Measurements from ENCODE around the gene DTWD2. TPM values are rescaled to one million over a fixed set of nuclear protein-coding genes. Genes with fewer than 3 reads are reported as not detected.

Gene DTWD2
- total RNA-seq, 2 experiments from 2014 or later: 5.4 to 6.7 TPM

DNA sequence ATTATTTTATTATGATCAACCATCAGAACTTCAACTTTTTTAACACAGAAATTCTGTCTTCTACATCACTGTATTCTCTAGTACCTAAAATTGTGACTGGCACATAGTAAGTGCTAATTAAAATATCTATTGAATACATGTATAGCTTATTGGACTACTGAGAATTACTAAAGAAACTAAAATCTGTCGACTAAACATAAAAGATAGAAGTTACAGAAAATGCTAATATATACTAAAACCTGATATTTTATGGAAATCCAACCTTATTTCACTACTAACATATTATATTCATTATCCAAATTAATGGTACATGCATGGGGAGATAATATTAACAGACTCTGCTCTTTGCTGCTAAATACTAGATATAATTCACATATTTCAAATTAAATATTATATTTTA is 153.6 kb downstream of the DTWD2 start:
- H3K9me3 Mint-ChIP-seq: no peaks in the 10 kb centered on the region
- no peaks in the 10 kb centered on the region for H3K27me3 Mint-ChIP-seq
- ChIA-PET POLR2A (no interaction called here), CTCF (no interaction called here)
- no peaks in the 10 kb centered on the region for H3K36me3 Mint-ChIP-seq (ENCODE audit: low read depth)
- no peak overlapping the region for H3K27ac Mint-ChIP-seq
- intact Hi-C loops (cut with micrococcal nuclease): no loop called here
- TF ChIP-seq, protein P1, sequence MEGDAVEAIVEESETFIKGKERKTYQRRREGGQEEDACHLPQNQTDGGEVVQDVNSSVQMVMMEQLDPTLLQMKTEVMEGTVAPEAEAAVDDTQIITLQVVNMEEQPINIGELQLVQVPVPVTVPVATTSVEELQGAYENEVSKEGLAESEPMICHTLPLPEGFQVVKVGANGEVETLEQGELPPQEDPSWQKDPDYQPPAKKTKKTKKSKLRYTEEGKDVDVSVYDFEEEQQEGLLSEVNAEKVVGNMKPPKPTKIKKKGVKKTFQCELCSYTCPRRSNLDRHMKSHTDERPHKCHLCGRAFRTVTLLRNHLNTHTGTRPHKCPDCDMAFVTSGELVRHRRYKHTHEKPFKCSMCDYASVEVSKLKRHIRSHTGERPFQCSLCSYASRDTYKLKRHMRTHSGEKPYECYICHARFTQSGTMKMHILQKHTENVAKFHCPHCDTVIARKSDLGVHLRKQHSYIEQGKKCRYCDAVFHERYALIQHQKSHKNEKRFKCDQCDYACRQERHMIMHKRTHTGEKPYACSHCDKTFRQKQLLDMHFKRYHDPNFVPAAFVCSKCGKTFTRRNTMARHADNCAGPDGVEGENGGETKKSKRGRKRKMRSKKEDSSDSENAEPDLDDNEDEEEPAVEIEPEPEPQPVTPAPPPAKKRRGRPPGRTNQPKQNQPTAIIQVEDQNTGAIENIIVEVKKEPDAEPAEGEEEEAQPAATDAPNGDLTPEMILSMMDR (IDR thresholded peaks at IDR 0.05): no peak
- no peak for ATAC-seq
- H3K4me3 Mint-ChIP-seq: no peak overlapping the region
- H3K4me1 Mint-ChIP-seq (ENCODE audit: low read depth): no peaks in the 10 kb centered on the region
- no peak for DNase-seq

DNA sequence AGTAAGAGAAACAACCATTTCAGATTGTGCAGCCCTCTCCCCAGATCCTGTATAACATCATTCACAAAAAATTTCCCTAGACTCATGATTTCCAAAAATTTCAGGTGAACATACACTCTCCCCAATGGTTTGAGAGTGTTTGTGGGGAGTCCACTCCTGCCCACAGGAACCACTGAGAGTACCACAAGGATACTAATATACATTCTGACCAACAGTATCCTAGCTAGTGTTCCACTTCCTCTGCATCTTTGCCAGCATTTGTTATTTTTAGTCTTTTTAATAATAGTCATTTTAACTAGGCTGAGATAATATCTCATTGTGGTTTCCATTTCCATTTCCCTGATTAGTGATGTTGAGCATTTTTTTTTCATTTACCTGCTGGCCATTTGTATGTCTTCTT is 155.4 kb downstream of the DTWD2 start:
- Mint-ChIP-seq H3K9me3 (no peaks in the 10 kb centered on the region), H3K36me3 (ENCODE audit: low read depth) (no peaks in the 10 kb centered on the region), H3K27ac (no peak overlapping the region), H3K27me3 (no peaks in the 10 kb centered on the region), H3K4me1 (ENCODE audit: low read depth) (no peaks in the 10 kb centered on the region), H3K4me3 (no peak overlapping the region)
- POLR2A ChIA-PET: no interaction called here
- intact Hi-C loops (cut with micrococcal nuclease): no loop called here
- TF ChIP-seq, protein P1 (IDR thresholded peaks at IDR 0.05): no peak
- no peak for DNase-seq
- CTCF ChIA-PET: no interaction called here
- no peak for ATAC-seq

- TF ChIP-seq, protein P1 (IDR thresholded peaks at IDR 0.05): no peak
- intact Hi-C loops (cut with micrococcal nuclease): no loop called here
- no peaks in the 10 kb centered on the region for H3K4me1 Mint-ChIP-seq (ENCODE audit: low read depth)
- H3K36me3 Mint-ChIP-seq (ENCODE audit: low read depth): no peaks in the 10 kb centered on the region
- ATAC-seq (no peak), DNase-seq (no peak)
- ChIA-PET POLR2A (no interaction called here), CTCF (no interaction called here)
- no peak overlapping the region for H3K27ac Mint-ChIP-seq
- H3K27me3 Mint-ChIP-seq: no peaks in the 10 kb centered on the region
- H3K9me3 Mint-ChIP-seq: no peaks in the 10 kb centered on the region
- no peak overlapping the region for H3K4me3 Mint-ChIP-seq
Observed at GRCh38 chr5:118825226-118825625, 163.1 kb downstream of the DTWD2 start.

- POLR2A ChIA-PET: no interaction called here
- peaks cover 2% of the 10 kb centered on the region for H3K9me3 Mint-ChIP-seq
- no peak for DNase-seq
Observed at GRCh38 chr5:118818604-118819003, 169.7 kb downstream of the DTWD2 start.

DNA sequence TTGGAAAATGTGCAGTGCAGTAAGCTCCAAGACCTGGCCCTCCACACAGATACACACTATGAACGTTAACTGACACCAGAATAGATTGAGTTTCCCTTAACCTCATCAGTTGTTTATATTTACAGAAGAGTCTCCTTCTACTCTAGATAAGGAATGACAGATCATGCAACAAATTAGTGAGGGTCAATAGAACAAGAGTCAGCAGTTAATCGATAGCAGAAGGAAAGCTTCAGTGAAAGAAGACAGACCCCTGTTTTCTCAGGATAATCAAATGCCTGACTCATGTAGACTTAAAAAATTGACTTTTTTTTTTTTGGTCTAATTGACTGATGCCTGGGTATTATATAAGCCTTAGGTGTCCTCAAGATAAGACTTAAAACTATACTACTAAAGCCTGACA is 179.9 kb downstream of the DTWD2 start:
- peaks cover 5% of the 10 kb centered on the region for H3K36me3 Mint-ChIP-seq (ENCODE audit: low read depth)
- no peak overlapping the region for H3K27ac Mint-ChIP-seq
- POLR2A ChIA-PET: no interaction called here
- peaks cover 13% of the 10 kb centered on the region for H3K9me3 Mint-ChIP-seq
- CTCF ChIA-PET: interaction anchor here (0.9 kb wide), 1 partner anchor 16 kb away, joined by 3 read pairs; no protein-coding TSS in a partner anchor
- no peaks in the 10 kb centered on the region for H3K27me3 Mint-ChIP-seq
- DNase-seq (no peak), ATAC-seq (no peak)
- H3K4me1 Mint-ChIP-seq (ENCODE audit: low read depth): no peaks in the 10 kb centered on the region
- TF ChIP-seq, protein P1 (IDR thresholded peaks at IDR 0.05): no peak
- intact Hi-C loops (cut with micrococcal nuclease): no loop called here
- no peak overlapping the region for H3K4me3 Mint-ChIP-seq

More at GRCh38 chr5:118818604-118819003, 169.7 kb downstream of the DTWD2 start:
- ATAC-seq: no peak
- H3K36me3 Mint-ChIP-seq (ENCODE audit: low read depth): peaks cover 2% of the 10 kb centered on the region
- TF ChIP-seq, protein P1 (IDR thresholded peaks at IDR 0.05): no peak
- intact Hi-C loops (cut with micrococcal nuclease): no loop called here
- no peak overlapping the region for H3K27ac Mint-ChIP-seq
- CTCF ChIA-PET: no interaction called here
- H3K27me3 Mint-ChIP-seq: no peaks in the 10 kb centered on the region
- H3K4me3 Mint-ChIP-seq: no peak overlapping the region
- H3K4me1 Mint-ChIP-seq (ENCODE audit: low read depth): no peaks in the 10 kb centered on the region
